ENCODE measurements around the gene TTC29. TPM values are rescaled to one million over a fixed set of nuclear protein-coding genes. Genes with fewer than 3 reads are reported as not detected.

The TTC29 gene
- total RNA-seq, 1 donor from 2014 or later: 3.1 TPM

- no peak for TF ChIP-seq CTCF (IDR thresholded peaks at IDR 0.05; ENCODE audit: unreplicated experiment)
- Mint-ChIP-seq H3K4me3 (ENCODE audit: low read depth) (no peak overlapping the region), H3K27ac (peak overlapping the region; percentile 22), H3K9me3 (ENCODE audit: low read depth) (no peaks in the 10 kb centered on the region), H3K27me3 (no peaks in the 10 kb centered on the region), H3K4me1 (ENCODE audit: low read depth) (peaks cover 38% of the 10 kb centered on the region), H3K36me3 (ENCODE audit: insufficient read depth) (no peaks in the 10 kb centered on the region)
- no peak for DNase-seq (ENCODE audit: low spot score, unreplicated experiment)
Observed at GRCh38 chr4:146975036-146975435, 29.4 kb upstream of the TTC29 start.

GRCh38 chr4:146972036-146972435, 26.4 kb upstream of the TTC29 start:
- H3K9me3 Mint-ChIP-seq (ENCODE audit: low read depth): no peaks in the 10 kb centered on the region

GRCh38 chr4:146969126-146969525, 23.5 kb upstream of the TTC29 start:
- DNase-seq (ENCODE audit: low spot score, unreplicated experiment): no peak
- Mint-ChIP-seq H3K27me3 (no peaks in the 10 kb centered on the region), H3K27ac (no peak overlapping the region), H3K9me3 (ENCODE audit: low read depth) (peaks cover 4% of the 10 kb centered on the region), H3K4me1 (ENCODE audit: low read depth) (peaks cover 9% of the 10 kb centered on the region), H3K4me3 (ENCODE audit: low read depth) (no peak overlapping the region), H3K36me3 (ENCODE audit: insufficient read depth) (no peaks in the 10 kb centered on the region)
- TF ChIP-seq CTCF (IDR thresholded peaks at IDR 0.05; ENCODE audit: unreplicated experiment): no peak

More at GRCh38 chr4:146972036-146972435, 26.4 kb upstream of the TTC29 start:
- no peaks in the 10 kb centered on the region for H3K36me3 Mint-ChIP-seq (ENCODE audit: insufficient read depth)
- H3K4me1 Mint-ChIP-seq (ENCODE audit: low read depth): peaks cover 33% of the 10 kb centered on the region
- DNase-seq (ENCODE audit: low spot score, unreplicated experiment): no peak
- H3K4me3 Mint-ChIP-seq (ENCODE audit: low read depth): no peak overlapping the region
- H3K27ac Mint-ChIP-seq: no peak overlapping the region
- no peak for TF ChIP-seq CTCF (IDR thresholded peaks at IDR 0.05; ENCODE audit: unreplicated experiment)
- H3K27me3 Mint-ChIP-seq: no peaks in the 10 kb centered on the region

GRCh38 chr4:146960634-146961033, 15.0 kb upstream of the TTC29 start:
- H3K27me3 Mint-ChIP-seq: no peaks in the 10 kb centered on the region
- no peak for TF ChIP-seq CTCF (IDR thresholded peaks at IDR 0.05; ENCODE audit: unreplicated experiment)
- H3K36me3 Mint-ChIP-seq (ENCODE audit: insufficient read depth): no peaks in the 10 kb centered on the region
- H3K27ac Mint-ChIP-seq: no peak overlapping the region
- H3K4me1 Mint-ChIP-seq (ENCODE audit: low read depth): peaks cover 7% of the 10 kb centered on the region
- no peak for DNase-seq (ENCODE audit: low spot score, unreplicated experiment)
- no peak overlapping the region for H3K4me3 Mint-ChIP-seq (ENCODE audit: low read depth)
- H3K9me3 Mint-ChIP-seq (ENCODE audit: low read depth): peaks cover 2% of the 10 kb centered on the region

GRCh38 chr4:146959692-146960091, 14.0 kb upstream of the TTC29 start:
- TF ChIP-seq CTCF (IDR thresholded peaks at IDR 0.05; ENCODE audit: unreplicated experiment): no peak
- no peaks in the 10 kb centered on the region for H3K27me3 Mint-ChIP-seq

More at GRCh38 chr4:146959692-146960091, 14.0 kb upstream of the TTC29 start:
- peaks cover 7% of the 10 kb centered on the region for H3K4me1 Mint-ChIP-seq (ENCODE audit: low read depth)
- H3K9me3 Mint-ChIP-seq (ENCODE audit: low read depth): peaks cover 2% of the 10 kb centered on the region
- DNase-seq (ENCODE audit: low spot score, unreplicated experiment): no peak
- no peaks in the 10 kb centered on the region for H3K36me3 Mint-ChIP-seq (ENCODE audit: insufficient read depth)
- H3K4me3 Mint-ChIP-seq (ENCODE audit: low read depth): no peak overlapping the region
- H3K27ac Mint-ChIP-seq: no peak overlapping the region

Data from progenitor cell of endocrine pancreas (in vitro differentiated cells).